Inflammatory macrophage treated with lipopolysaccharide for 4 hours (primary cell): Measurements from ENCODE around the gene UBAC2.

Experiments
- DNase-seq: peaks from one replicate; pipeline ENCODE4 v3.0.0-alpha.2; 2020

The UBAC2 gene

DNA sequence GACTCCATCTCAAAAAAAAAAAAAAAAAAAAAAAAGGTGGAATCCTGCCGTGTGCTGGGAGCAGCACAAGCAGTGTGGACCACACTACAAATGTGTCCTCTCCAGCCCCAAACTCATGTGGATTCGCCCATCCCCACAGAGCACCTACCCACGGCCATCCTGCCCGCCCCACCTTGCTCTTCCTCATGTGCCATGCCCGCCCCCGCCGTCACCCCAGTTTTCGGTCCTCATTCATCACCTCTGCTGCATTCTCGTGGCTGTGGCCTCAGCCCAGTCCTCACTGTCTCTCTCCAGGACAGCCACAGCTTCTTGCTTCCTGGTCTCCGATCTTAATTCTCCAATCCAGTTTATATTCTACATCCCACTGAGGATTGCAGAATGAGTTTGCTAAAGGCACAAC is 220.6 kb downstream of the UBAC2 start:
- no peak for DNase-seq

DNA sequence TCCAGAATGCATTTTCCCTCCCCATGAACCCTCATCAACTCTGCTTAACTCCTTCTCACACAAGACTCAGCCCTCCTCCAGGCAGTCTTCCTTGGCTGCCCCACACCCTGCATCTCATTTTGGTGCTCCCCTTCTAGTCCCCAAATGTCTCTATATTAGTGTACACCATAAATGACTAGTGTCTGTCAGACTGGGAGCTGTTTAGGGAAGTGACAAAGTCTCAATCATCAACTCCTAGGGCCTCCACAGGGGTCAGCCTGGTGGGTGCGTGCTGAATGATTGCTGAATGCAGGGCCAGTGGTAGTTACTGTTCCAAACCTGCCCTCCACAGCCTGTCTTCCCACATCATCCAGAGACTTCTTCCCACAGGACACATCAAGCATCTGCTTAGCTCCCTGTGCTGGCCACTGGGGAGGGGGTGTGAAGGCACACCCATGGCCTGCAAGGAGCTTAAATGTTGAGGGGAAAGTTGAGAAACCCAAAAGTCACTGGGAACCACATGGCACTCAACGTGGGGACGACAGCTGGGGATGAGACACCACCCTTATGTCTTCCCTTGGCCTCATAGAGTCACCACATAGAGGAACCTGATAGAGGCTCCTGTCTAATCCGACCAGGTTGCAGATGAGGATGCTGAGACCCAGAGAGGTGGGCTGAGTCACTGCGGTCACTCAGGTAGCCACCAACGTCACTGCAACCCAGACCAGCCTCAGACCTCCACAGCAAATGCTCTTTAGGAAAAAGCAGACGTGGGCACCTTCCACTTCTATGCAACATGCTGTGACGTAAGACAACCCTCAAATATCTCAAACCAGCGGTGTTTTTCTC is 221.3 kb downstream of the UBAC2 start:
- peak; percentile 59 for DNase-seq

DNA sequence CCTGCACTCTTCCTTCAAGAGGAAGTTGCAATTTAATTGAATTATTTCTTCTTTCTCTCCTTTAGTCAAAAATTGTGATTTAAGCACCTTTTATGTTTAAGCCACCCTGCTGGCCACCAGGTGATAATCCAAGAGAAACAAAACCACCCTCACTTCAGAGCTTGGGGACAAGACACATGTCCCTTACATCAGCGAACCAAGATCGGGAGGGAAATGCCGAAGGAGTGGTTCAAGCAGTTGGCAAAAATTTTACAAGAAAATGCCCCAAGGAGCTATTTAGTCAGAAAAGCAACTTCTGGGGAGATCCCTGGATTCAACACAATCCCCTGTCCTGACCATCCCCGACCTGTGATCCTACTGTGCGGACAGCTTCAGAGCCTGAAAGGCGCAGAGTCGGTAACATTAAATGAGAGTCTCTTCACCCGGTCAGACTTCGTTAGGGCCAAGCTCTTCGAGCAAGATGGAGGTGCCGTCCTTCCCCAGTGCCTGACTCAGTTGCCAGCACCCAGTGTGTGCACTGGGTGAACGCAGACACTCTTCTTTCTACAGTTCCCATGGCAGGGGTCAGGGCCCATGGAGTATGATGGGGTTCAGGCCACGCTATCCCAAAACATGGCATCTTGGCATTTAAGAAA is 222.0 kb downstream of the UBAC2 start:
- peak; percentile 47 for DNase-seq

DNA sequence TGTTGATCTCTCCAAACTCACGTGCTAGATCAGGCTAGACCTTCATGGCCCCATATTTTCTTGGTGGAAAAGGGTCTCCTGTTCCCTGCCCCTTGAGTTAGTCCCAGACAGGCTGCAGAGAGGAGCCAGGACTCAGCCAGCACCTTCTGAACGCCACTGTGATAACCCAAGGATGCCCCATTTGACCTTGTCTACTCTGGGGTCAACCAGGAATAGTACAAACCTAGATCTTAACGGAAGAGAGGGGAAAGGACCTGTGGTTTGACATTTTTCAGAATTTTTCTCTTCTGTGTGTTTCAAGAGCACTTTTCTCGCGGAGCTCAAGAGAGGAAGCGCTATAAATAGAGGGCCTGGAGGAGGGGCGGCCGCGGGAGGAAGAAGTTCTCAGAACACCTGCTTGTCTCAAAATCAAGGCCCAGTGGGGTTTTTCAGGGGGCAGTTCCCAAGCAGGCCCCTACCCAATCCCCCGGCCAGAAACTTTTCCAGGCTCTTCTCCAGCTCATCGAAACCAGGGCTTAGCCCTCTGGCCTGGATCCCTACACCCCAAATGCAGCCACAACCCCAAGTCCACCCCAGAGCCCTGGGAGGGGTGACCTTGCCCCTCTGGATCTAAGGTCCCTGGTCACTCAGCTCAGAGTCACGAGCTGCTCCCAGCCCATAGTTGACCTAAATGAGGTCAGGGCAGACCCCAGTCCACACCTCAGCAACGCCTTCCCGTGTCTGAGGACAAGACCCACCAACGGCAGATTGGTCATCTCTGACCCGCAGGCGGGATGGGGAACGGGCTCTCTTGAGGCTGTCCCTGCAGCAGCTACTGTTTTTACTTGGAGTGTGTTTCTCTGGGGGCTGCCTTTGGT is 225.1 kb downstream of the UBAC2 start:
- DNase-seq = no peak

DNA sequence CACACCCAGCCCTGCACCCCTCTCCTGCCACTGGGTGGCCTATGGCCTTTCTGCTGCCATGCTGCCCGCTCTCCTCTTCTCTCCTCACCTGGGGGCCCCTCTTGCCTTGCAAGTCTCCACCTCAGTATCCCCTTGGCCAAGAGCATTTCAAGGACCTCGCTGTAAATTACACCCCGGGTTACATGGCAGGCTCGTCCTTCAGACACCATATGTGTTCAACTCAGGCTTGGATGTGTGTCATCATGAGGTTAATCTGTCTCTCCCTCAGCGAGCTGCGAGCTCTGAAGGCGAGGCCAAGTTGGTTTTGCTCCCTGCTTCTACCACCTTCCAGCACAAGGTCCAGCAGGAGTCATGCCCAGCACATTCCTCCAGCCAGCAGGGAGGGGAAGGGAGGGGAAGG is 225.8 kb downstream of the UBAC2 start:
- no peak for DNase-seq

DNA sequence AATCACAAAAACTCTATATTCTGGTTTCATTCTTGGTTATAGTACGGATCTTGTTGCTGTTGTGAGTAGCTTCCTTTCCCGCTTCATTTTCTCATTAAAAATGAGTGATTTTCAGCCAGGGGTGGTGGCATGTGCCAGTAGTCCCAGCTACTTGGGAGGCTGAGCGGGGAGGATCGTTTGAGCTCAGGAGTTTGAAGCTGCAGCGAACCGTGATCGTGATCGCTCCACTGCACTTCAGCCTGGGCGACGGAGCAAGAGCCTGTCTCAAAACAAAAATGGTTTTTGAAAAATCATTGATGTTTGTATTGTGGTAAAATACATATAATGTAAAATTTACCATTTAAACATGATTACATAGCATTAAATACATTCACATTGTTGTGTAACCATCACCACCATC is 229.0 kb downstream of the UBAC2 start:
- no peak for DNase-seq

DNA sequence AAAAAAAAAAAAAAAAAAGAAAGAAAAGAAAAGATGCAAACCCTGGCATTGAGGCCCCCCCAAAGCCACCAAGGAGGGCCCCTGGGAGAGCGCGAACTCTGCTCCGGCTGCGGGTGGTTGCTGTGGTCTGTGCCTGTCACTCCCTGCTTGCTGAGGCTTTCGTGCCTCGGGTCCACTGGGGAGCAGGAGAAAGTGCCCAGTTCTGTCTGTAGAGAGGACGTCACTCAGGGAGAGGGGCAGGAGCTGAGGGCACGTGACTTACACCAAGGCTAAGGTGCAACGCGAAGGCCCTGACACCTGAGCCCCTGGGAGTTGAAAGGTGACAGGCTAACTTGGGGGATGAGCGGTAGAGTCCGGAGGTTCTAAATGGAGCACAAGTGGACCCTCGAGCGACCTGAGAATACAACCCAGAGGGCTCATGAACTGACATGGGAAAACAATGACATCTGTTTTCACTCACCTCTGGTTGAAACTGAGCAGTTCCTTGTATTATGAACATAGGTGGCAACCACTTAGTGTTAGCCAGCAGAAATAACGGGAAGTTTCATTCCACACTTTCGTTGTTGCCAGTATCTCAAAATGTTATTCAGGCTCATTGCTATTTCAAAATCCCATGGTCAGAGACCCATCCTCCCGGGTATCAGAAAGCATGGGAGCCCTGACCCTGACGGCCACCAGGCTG is 231.4 kb downstream of the UBAC2 start:
- peak; percentile 75 for DNase-seq

DNA sequence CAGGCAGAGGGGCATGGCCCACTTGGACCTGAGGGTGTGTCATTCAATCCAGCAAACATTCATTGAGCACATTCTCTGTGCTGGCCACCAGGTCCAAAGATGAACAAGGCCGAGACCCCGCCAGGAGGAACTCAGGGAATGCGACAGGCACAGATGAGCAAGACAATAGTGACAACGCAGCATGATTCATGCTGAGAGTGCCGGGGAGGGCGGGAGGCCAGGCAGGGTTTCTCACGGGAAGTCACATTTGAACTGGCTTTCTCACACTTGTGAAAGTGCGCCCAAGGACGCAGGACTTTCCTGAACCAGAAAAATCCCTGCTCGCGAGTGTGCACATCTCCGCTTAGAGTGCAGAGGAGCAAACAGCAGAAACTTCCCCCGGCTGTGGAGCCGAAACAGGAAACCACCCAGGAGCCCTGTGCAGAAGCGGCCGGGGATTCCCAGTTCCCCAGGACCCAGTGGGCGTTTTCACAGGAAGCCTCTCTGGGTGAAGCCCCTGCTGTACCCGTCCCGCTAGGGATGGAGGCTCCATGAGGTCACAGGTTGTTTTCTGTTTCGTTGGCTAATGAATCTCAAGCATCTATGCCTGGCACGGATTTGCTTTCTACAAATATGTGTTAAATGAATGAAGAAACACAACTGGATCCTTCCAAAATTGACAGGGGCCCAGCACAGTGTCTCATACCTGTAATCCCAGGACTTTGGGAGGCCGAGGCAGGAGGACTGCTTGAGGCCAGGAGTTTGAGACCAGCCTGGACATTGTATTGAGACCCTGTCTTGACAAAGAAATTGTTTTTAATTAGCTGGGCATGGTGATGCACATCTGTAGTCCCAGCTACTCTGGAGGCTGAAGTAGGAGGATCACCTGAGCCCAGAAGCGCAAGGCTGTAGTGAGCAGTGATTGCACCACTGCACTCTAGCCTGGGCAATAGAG is 232.2 kb downstream of the UBAC2 start:
- DNase-seq = peak; percentile 99

DNA sequence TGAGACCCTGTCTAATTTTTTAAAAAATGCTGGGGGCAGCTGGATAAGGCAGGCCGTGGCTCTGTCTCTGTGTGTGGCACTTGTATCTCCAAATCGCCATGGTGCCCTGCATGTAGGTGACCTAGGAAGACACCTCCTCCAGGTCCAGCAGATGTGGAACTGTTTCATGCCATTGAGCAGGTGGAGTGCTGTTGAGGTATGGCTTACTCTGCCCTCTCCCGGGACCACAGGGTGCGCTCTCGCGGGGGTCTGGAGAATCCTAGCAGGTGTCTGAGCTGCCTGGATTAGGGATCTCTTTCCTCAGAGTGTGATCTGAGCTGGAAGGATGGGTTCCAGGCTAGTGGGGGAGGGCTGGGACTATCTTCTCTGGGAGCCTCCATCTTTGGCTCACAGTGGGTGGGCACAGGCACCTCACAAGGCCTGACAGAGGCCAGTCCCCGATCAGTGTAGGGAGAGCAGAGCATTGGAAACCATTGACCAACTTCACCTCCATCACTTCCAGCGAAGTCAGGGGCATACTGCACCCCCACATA is 233.0 kb downstream of the UBAC2 start:
- DNase-seq = no peak

DNA sequence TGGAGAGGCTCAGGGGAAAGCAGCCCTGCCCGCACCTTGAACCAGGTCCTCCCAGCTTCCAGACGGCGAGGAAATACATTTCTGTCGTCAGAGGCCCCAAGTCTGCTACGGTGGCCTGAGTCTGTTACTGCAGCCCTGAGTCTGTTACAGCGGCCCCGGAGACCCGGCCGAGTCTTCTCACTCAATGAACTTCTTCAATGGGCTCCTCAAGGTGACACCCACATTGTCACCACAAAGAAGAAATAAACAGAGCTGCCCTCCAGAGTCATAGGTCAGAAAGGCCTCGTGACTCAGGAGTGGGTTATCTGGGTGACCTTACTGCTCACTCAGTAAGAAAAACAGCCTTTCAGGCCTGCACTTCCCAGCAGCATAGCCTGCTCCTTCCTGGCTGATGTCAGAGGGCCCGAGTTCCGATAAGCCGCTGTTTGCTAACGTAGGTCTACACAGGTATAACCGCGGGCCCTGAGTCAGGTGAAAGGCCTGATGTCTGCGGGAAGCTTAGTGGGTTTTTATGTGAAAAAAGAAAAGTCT is 233.7 kb downstream of the UBAC2 start:
- peak; percentile 75 for DNase-seq

DNA sequence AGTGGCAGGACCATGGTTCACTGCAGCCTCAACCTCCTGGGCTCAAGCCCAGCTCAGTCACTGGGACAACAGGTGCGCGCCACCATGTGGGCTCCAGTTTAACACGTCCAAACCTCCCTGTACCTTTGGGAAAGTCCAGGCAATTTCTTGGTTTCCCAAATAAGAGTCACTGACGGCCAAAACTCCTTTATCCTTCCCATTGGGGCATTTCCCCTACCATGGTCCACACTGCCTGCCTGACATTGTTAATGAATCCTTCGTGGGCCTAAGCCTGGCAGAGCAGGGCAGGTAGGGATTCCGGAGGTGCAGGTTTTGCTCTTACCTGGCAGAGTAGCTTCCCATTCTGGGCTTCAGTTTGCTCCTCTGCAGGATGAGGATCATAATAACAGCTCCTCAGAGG is 234.5 kb downstream of the UBAC2 start:
- DNase-seq = no peak

DNA sequence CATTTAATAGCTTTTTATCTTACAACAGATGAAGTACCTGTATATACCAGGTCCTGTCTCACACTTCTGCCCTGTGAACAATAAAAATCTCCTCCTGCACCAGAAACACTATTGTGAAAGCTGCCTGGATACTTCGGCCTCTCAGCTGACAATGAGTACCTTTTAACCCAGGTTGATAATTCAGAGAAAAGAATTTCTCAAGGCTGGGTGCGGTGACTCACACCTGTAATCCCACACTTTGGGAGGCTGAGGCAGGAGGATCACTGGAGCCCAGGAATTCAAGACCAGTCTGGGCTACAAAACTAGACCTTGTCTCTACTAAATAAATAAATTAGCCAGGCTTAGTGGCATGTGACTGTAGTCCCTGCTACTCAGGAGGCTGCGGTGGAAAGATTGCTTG is 235.3 kb downstream of the UBAC2 start:
- DNase-seq = no peak
